Right lobe of liver (tissue), 4 donors: ENCODE measurements around the gene CEP85L.

Experiments used
- CTCF ChIP-seq, 4 donors: fragments of 200-600 bp in 3 of 4; fragments of 450-650 bp in 1 of 4; IDR thresholded peaks; one replicate each; pipeline versions ENCODE4 v1.5.1 to v1.8.0; 2016 to 2022; ENCODE audit warnings: antibody characterized with exemption in 4 of 4, mild to moderate bottlenecking in 2 of 4
- POLR2A ChIP-seq: fragments of 450-650 bp; IDR thresholded peaks from one replicate; pipeline ENCODE4 v1.6.1; 2017; ENCODE audit warnings: antibody characterized with exemption, mild to moderate bottlenecking
- donor health status: DM: no; HTN: no; CAD: no.
- donor health status: DM: no; HTN: no; CAD: no.
- donor health status: DM: no; HTN: yes; CAD: no.

- TF ChIP-seq CTCF (IDR thresholded peaks at IDR 0.05) (no peak), POLR2A (no peak)
Measured at GRCh38 chr6:118468682-118469465, 182.5 kb downstream of the CEP85L start.
